Body of pancreas (tissue), 4 donors: ENCODE measurements around the gene PRM1. TPM values are rescaled to one million over a fixed set of nuclear protein-coding genes. Genes with fewer than 3 reads are reported as not detected.

ENCODE experiments used
- ATAC-seq: fragments of 150-250 bp; one replicate; pipeline ENCODE4 v1.9.1; 2016
- DNase-seq, 4 donors: peaks; one replicate each; pipeline ENCODE4 v3.0.0-alpha.2; 2019
- H3K27ac ChIP-seq, 4 donors: fragments of 200-600 bp; sonication (generic); 1 replicate in 3 of 4; 2 replicates in 1 of 4; pipeline versions ENCODE4 v1.5.1 to v1.6.1; 2016 to 2019; ENCODE audit warnings: mild to moderate bottlenecking in 1 of 4, mixed read lengths in 1 of 4, moderate library complexity in 1 of 4
- H3K27me3 ChIP-seq, 2 donors: fragments of 200-600 bp; sonication (generic); one replicate each; pipeline ENCODE4 v1.6.0; 2016; ENCODE audit warnings: mild to moderate bottlenecking in 1 of 2
- H3K36me3 ChIP-seq, 2 donors: fragments of 200-600 bp; sonication (generic); replicated peaks in 1 of 2; 2 replicates each; pipeline ENCODE4 v1.5.1; 2016; ENCODE audit warnings: low read depth in 2 of 2; ENCODE audit not compliant: insufficient read depth in 1 of 2
- H3K4me1 ChIP-seq: fragments of 200-600 bp; sonication (generic); one replicate; pipeline ENCODE4 v1.6.0; 2016
- H3K4me3 ChIP-seq, 2 donors: fragments of 200-600 bp; sonication (generic); 1 replicate in 1 of 2; 2 replicates in 1 of 2; pipeline ENCODE4 v1.5.1; 2016 to 2019
- H3K9me3 ChIP-seq, 3 donors: fragments of 200-600 bp; sonication (generic); 1 replicate in 2 of 3; 2 replicates in 1 of 3; pipeline ENCODE4 v1.5.1; 2016
- CTCF ChIP-seq, 7 experiments: fragments of 450-650 bp in 4 of 7; fragments of 200-600 bp in 3 of 7; sonication (generic) in 3 of 7; IDR thresholded peaks; one replicate each; pipeline ENCODE4 v1.5.1; 2016 to 2019; ENCODE audit warnings: antibody characterized with exemption in 7 of 7
- POLR2A ChIP-seq, 3 donors: fragments of 450-650 bp; IDR thresholded peaks; one replicate each; pipeline ENCODE4 v1.6.1; 2016; ENCODE audit warnings: antibody characterized with exemption in 3 of 3, mild to moderate bottlenecking in 2 of 3
- WGBS, 2 donors: methylation state at CpG; one replicate each; pipeline ENCODE4 v1.1.5; 2017; 5-methylcytosine and 5-hydroxymethylcytosine counted together
- intact Hi-C: fragments of 100-400 bp; cut with DNase I; formaldehyde crosslinking; loops from one replicate; pipeline ENCODE4 v1.15.1; 2023
- total RNA-seq, 2 donors: library from RNA; depleted of rRNA; stranded (reverse); fragments of >200 nt; gene quantifications; one replicate each; pipeline ENCODE4 v1.1.0, GENCODE V29; 2016

The PRM1 gene
- total RNA-seq, 2 donors from 2014 or later = not detected

GRCh38 chr16:11245988-11246387 lies 35.1 kb downstream of the PRM1 start:
- peaks cover 3% of the 10 kb centered on the region for H3K4me1 ChIP-seq
- no peaks in the 10 kb centered on the region for H3K36me3 ChIP-seq
- no peak for ATAC-seq
- no peak overlapping the region for H3K4me3 ChIP-seq
- no peaks in the 10 kb centered on the region for H3K27me3 ChIP-seq
- H3K27ac ChIP-seq = no peak overlapping the region
- no peak for DNase-seq
- intact Hi-C loops = no loop called here
- no peaks in the 10 kb centered on the region for H3K9me3 ChIP-seq
- TF ChIP-seq CTCF (IDR thresholded peaks at IDR 0.05) (no peak), POLR2A (IDR thresholded peaks at IDR 0.05) (no peak)

DNA sequence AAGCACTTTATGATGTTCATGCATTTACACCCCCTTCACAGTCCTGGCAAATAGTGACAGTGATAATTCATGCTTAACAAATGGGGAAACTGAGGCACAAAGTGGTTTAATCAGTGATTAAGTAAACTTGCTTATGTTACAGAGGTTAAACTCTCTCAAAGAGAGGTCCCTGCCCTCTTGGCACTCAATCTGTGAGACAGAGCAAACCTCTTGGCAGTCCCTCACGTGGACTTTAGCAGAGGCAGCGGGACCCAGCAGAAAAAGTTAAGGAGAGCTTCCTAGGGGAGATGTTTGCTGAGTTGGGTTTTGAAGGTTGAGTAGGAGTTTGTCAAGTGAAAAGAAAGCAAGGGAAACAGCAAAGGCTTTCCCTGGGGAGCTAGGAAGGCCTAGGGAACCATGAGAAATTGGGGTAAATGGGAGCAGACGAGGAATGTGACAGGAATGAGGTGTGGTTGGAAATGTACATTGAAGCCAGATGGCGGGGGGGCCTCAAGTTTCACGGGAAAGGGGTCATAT lies 35.9 kb downstream of the PRM1 start:
- no peak for TF ChIP-seq CTCF (IDR thresholded peaks at IDR 0.05)
- TF ChIP-seq POLR2A (IDR thresholded peaks at IDR 0.05) = no peak
- WGBS, 2 donors = 80 to 83% methylated on average over 5 of the region's 5 CpGs
- H3K36me3 ChIP-seq = no peaks in the 10 kb centered on the region
- no peak overlapping the region for H3K27ac ChIP-seq
- no peaks in the 10 kb centered on the region for H3K9me3 ChIP-seq
- DNase-seq (no peak), ATAC-seq (no peak)
- intact Hi-C loops = no loop called here
- H3K4me3 ChIP-seq = no peak overlapping the region
- H3K4me1 ChIP-seq = peaks cover 3% of the 10 kb centered on the region
- H3K27me3 ChIP-seq = no peaks in the 10 kb centered on the region

DNA sequence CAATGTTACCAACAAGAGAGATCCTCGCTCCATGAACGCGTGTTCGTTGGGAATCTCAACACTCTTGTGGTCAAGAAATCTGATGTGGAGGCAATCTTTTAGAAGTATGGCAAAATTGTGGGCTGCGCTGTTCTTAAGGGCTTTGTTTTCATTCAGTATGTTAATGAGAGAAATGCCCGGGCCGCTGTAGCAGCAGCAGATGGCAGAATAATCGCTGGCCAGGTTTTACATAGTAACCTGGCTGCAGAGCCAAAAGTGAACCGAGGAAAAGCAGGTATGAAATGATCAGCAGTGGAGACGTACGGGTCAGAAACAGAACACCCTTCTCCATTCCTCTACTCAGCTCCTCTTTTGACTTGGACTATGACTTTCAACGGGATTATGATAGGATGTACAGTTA lies 38.5 kb downstream of the PRM1 start:
- WGBS, 2 donors = 47 to 52% methylated on average over 12 of the region's 12 CpGs
- H3K4me3 ChIP-seq = no peak overlapping the region
- no peaks in the 10 kb centered on the region for H3K9me3 ChIP-seq
- H3K36me3 ChIP-seq = no peaks in the 10 kb centered on the region
- ATAC-seq (no peak), DNase-seq (no peak)
- H3K27ac ChIP-seq = no peak overlapping the region
- H3K4me1 ChIP-seq = peaks cover 3% of the 10 kb centered on the region
- intact Hi-C loops = no loop called here
- H3K27me3 ChIP-seq = no peaks in the 10 kb centered on the region
- no peak for TF ChIP-seq POLR2A (IDR thresholded peaks at IDR 0.05)
- no peak for TF ChIP-seq CTCF (IDR thresholded peaks at IDR 0.05)

- Histone ChIP-seq H3K9me3 (no peaks in the 10 kb centered on the region), H3K36me3 (no peaks in the 10 kb centered on the region), H3K27me3 (no peaks in the 10 kb centered on the region), H3K4me1 (peaks cover 3% of the 10 kb centered on the region), H3K27ac (no peak overlapping the region), H3K4me3 (no peak overlapping the region)
- no peak for TF ChIP-seq CTCF (IDR thresholded peaks at IDR 0.05)
- no peak for TF ChIP-seq POLR2A (IDR thresholded peaks at IDR 0.05)
- DNase-seq = no peak
- ATAC-seq = no peak
- intact Hi-C loops = no loop called here
- WGBS, 2 donors = 82 to 92% methylated on average over 5 of the region's 5 CpGs
Observed at GRCh38 chr16:11241480-11242204, 39.5 kb downstream of the PRM1 start.
